ENCODE data around the gene C10orf90. TPM values are rescaled to one million over a fixed set of nuclear protein-coding genes. Genes with fewer than 3 reads are reported as not detected.

The C10orf90 gene
- total RNA-seq, 2 experiments from 2014 or later, result not detected

- H3K4me3 Mint-ChIP-seq, result no peak overlapping the region
- no peaks in the 10 kb centered on the region for H3K27me3 Mint-ChIP-seq
- H3K27ac Mint-ChIP-seq, result no peak overlapping the region
- Histone ChIP-seq H3K4me1 (ENCODE audit: insufficient read depth, low read length) (no peaks in the 10 kb centered on the region), H3K36me3 (ENCODE audit: insufficient read depth, low read length) (no peaks in the 10 kb centered on the region), H3K4me3 (ENCODE audit: low read length) (no peak overlapping the region), H3K27me3 (ENCODE audit: control insufficient read depth in 1 of 2, insufficient read depth in 2 of 2, low read length in 2 of 2) (no peaks in the 10 kb centered on the region), H3K27ac (ENCODE audit: low read depth in 1 of 2, low read length in 2 of 2) (no peak overlapping the region), H3K9me3 (ENCODE audit: control insufficient read depth in 1 of 2, insufficient read depth in 1 of 2, low read length in 2 of 2) (no peaks in the 10 kb centered on the region)
- ChIA-PET POLR2A (no interaction called here), CTCF (no interaction called here)
- no peaks in the 10 kb centered on the region for H3K36me3 Mint-ChIP-seq (ENCODE audit: low read depth)
- H3K4me1 Mint-ChIP-seq (ENCODE audit: low read depth), result no peaks in the 10 kb centered on the region
- H3K9me3 Mint-ChIP-seq, result peaks cover 11% of the 10 kb centered on the region
- TF ChIP-seq CTCF (IDR thresholded peaks at IDR 0.05), result no peak
- intact Hi-C loops (cut with DNase I, micrococcal nuclease), result no loop called here
- ATAC-seq (ENCODE audit: poor library complexity) (no peak), DNase-seq (no peak)
Measured at GRCh38 chr10:126376956-126377355, 293.5 kb downstream of the C10orf90 start.

GRCh38 chr10:126375926-126376554 is 294.5 kb downstream of the C10orf90 start:
- H3K9me3 ChIP-seq (ENCODE audit: control insufficient read depth in 1 of 2, insufficient read depth in 1 of 2, low read length in 2 of 2), result no peaks in the 10 kb centered on the region
- Mint-ChIP-seq H3K27ac (no peak overlapping the region), H3K4me3 (no peak overlapping the region), H3K9me3 (peaks cover 11% of the 10 kb centered on the region), H3K4me1 (ENCODE audit: low read depth) (no peaks in the 10 kb centered on the region), H3K36me3 (ENCODE audit: low read depth) (no peaks in the 10 kb centered on the region), H3K27me3 (no peaks in the 10 kb centered on the region)
- ATAC-seq (ENCODE audit: poor library complexity) (no peak), DNase-seq (no peak)
- ChIA-PET POLR2A (no interaction called here), CTCF (no interaction called here)
- no peak for TF ChIP-seq CTCF (IDR thresholded peaks at IDR 0.05)
- intact Hi-C loops (cut with DNase I, micrococcal nuclease), result no loop called here
- no peak overlapping the region for H3K4me3 ChIP-seq (ENCODE audit: low read length)
- no peaks in the 10 kb centered on the region for H3K4me1 ChIP-seq (ENCODE audit: insufficient read depth, low read length)
- no peaks in the 10 kb centered on the region for H3K27me3 ChIP-seq (ENCODE audit: control insufficient read depth in 1 of 2, insufficient read depth in 2 of 2, low read length in 2 of 2)
- H3K36me3 ChIP-seq (ENCODE audit: insufficient read depth, low read length), result no peaks in the 10 kb centered on the region
- no peak overlapping the region for H3K27ac ChIP-seq (ENCODE audit: low read depth in 1 of 2, low read length in 2 of 2)

GRCh38 chr10:126375299-126375698 is 295.2 kb downstream of the C10orf90 start:
- no peak overlapping the region for H3K4me3 ChIP-seq (ENCODE audit: low read length)
- DNase-seq (no peak), ATAC-seq (ENCODE audit: poor library complexity) (no peak)
- Mint-ChIP-seq H3K27me3 (no peaks in the 10 kb centered on the region), H3K9me3 (peaks cover 11% of the 10 kb centered on the region), H3K4me1 (ENCODE audit: low read depth) (no peaks in the 10 kb centered on the region), H3K36me3 (ENCODE audit: low read depth) (no peaks in the 10 kb centered on the region), H3K4me3 (no peak overlapping the region), H3K27ac (no peak overlapping the region)
- no peaks in the 10 kb centered on the region for H3K27me3 ChIP-seq (ENCODE audit: control insufficient read depth in 1 of 2, insufficient read depth in 2 of 2, low read length in 2 of 2)
- POLR2A ChIA-PET, result no interaction called here
- H3K27ac ChIP-seq (ENCODE audit: low read depth in 1 of 2, low read length in 2 of 2), result no peak overlapping the region
- H3K9me3 ChIP-seq (ENCODE audit: control insufficient read depth in 1 of 2, insufficient read depth in 1 of 2, low read length in 2 of 2), result no peaks in the 10 kb centered on the region
- no peak for TF ChIP-seq CTCF (IDR thresholded peaks at IDR 0.05)
- intact Hi-C loops (cut with DNase I, micrococcal nuclease), result no loop called here
- H3K36me3 ChIP-seq (ENCODE audit: insufficient read depth, low read length), result no peaks in the 10 kb centered on the region
- CTCF ChIA-PET, result no interaction called here
- no peaks in the 10 kb centered on the region for H3K4me1 ChIP-seq (ENCODE audit: insufficient read depth, low read length)

Other genes with a start within 250 kb of the C10orf90 start
- not detected for gene DOCK1, start 234.7 kb upstream of the C10orf90 start, total RNA-seq